GM12865 (cell line): ENCODE results near the gene C1QL1.
A peak's percentile ranks its signal among the peaks of the same experiment; 100 is the strongest.

ENCODE experiments used
- DNase-seq: peaks from one replicate; pipeline ENCODE4 v3.0.0; 2010; ENCODE audit warnings: low read depth
- H3K4me3 ChIP-seq: 2 replicates; pipeline ENCODE4 v1.5.1; 2011; ENCODE audit warnings: mild to moderate bottlenecking, low read depth, low read length, control low read depth
- TF ChIP-seq, protein P1 (sequence below): IDR thresholded peaks from 2 replicates; pipeline ENCODE4 v1.5.1; 2011; ENCODE audit warnings: low read length, control low read depth, low read depth, inconsistent platforms; ENCODE audit not compliant: insufficient read depth; ENCODE audit errors: missing control alignments

The C1QL1 gene

GRCh38 chr17:44989552-44990138 lies 21.5 kb upstream of the C1QL1 start:
- TF ChIP-seq, protein P1, sequence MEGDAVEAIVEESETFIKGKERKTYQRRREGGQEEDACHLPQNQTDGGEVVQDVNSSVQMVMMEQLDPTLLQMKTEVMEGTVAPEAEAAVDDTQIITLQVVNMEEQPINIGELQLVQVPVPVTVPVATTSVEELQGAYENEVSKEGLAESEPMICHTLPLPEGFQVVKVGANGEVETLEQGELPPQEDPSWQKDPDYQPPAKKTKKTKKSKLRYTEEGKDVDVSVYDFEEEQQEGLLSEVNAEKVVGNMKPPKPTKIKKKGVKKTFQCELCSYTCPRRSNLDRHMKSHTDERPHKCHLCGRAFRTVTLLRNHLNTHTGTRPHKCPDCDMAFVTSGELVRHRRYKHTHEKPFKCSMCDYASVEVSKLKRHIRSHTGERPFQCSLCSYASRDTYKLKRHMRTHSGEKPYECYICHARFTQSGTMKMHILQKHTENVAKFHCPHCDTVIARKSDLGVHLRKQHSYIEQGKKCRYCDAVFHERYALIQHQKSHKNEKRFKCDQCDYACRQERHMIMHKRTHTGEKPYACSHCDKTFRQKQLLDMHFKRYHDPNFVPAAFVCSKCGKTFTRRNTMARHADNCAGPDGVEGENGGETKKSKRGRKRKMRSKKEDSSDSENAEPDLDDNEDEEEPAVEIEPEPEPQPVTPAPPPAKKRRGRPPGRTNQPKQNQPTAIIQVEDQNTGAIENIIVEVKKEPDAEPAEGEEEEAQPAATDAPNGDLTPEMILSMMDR, result no peak
- DNase-seq, result peak; percentile 77
- H3K4me3 ChIP-seq, result no peak overlapping the region

DNA sequence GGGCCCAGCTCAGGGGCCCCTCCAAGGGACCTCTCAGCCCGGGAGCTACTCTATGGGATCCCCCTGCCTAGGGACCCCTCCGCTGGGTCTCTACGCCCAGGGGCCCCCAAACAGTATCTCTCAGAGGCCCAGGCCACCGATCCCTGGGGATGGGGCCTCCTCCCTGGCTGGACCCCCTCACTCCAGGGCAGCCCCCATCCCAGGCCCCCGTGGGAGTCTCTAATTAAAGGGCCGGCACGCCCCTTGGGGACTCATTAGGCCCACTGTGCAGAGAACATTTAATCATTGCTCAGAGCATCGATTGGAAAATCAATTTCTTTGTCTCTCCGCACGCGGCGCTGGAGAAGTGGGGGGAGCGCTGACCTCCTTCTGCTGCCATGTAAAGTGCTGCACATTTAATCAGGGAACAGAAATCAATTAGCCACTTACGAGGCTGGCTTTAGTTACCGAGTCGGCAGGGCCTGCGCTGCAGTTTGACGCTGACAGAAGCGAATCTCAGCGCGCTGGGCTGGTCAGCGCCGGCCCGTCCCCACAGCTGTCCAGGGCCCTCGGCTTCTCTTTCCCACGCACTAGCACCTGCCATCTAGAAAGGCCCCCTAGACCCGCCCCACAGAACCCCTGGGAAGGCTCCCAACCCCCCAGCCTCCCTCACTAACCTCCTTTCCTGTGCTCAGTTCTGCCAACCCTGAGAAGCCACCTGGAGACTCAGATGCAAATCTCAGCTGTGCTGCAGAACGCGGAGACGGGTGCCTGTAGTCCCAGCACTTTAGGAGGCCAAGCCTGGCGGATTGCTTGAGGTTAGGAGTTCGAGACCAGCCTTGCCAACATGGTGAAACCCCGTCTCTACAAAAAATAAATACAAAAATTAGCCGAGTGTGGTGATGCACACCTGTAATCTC lies 20.2 kb upstream of the C1QL1 start:
- TF ChIP-seq, protein P1, result no peak
- DNase-seq, result peak; percentile 44
- no peak overlapping the region for H3K4me3 ChIP-seq

- no peak for DNase-seq
- TF ChIP-seq, protein P1, result no peak
- H3K4me3 ChIP-seq, result no peak overlapping the region
These were observed 15.5 kb upstream of the C1QL1 start for GRCh38 chr17:44983563-44983962.

- TF ChIP-seq, protein P1, result no peak
These were observed 14.1 kb upstream of the C1QL1 start for GRCh38 chr17:44982113-44982702.

DNA sequence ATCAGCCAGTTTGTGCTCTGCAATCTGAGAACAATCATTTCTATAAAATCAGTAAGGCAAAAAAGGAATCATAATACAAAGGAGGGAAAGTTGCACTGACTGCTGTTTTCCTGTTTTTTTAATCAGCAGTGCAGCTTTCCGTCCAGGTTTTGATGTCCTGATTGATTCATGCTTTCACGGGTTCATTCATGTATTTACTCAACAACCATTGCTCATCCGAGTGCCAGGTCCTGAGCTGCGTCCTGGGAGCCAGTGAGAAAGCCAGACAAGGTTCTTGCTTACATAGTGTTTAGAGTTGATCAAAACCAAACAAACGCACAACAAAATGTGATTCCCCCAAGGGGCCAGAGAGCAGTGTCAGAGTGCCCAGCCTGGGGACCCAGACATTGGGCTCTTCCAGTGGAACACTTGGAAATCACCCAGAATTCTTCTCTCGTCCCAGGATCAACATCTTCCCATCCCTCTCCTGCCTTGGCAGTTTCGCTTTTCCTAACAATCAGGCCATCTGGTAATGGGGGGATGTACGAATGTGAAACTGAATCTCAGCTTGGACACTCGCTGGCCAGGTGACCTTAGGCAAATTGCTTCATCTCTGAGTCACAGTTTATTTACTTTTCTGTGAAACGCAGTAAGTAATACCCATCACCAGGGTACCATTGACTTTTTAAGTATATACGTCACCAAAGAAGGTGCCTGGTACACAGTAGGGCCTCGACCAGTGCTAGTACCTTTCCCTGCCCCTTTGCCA lies 13.3 kb upstream of the C1QL1 start:
- no peak overlapping the region for H3K4me3 ChIP-seq
- TF ChIP-seq, protein P1, result no peak
- DNase-seq, result no peak

More at GRCh38 chr17:44982113-44982702, 14.1 kb upstream of the C1QL1 start:
- no peak for DNase-seq
- H3K4me3 ChIP-seq, result no peak overlapping the region

DNA sequence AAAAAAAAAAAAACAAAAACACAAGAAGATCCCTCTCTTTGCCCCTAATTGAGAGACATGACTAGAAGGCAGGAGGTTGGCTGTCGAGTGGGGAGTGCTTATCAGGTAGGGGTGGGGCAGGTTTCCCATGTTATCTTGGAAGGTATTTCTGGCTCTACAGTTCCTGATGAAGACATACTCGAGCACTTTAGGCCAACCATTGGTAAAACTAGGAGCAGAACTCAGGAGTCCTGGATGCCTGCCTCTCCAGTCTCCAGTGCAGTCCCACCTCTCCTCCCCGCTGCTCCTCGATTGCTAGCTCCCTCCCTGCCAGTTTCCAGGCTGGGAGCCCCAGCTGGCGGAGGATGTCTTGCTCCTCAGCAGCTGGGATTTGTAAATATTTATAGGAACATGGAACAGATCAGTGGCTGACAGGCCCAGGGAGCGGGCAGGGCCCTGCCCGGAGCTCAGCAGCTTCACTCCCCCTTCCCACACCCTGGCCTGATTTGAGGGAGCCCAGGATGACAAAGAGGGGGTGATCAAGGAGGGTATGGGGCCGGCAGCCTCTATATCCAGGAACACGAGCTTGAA lies 11.4 kb upstream of the C1QL1 start:
- TF ChIP-seq, protein P1, result no peak
- no peak for DNase-seq
- H3K4me3 ChIP-seq, result no peak overlapping the region
